Naive thymus-derived CD4-positive, alpha-beta T cell (primary cell): ENCODE data around the gene ZDHHC7. TPM values are rescaled to one million over a fixed set of nuclear protein-coding genes. Genes with fewer than 3 reads are reported as not detected.

Source experiments
- ATAC-seq: fragments of 150-1000 bp; cut with Tn5 transposase; 2 replicates; pipeline ENCODE4 v1.10.0; 2021; ENCODE audit warnings: mild to moderate bottlenecking, moderate library complexity
- CTCF ChIA-PET: fragments of 350-600 bp; sonication (Branson Sonifier 250); formaldehyde crosslinking; loops from one replicate; lab custom pipeline; 2021; ENCODE audit warnings: antibody characterized with exemption; lab: Charles Lee
- POLR2A ChIA-PET: fragments of 350-600 bp; sonication (Branson Sonifier 250); formaldehyde crosslinking; loops from one replicate; lab custom pipeline; 2021; ENCODE audit warnings: antibody characterized with exemption, inconsistent platforms; lab: Charles Lee
- DNase-seq, 9 donors: peaks; one replicate each; pipeline versions ENCODE4 v3.0.0 to v3.0.0-alpha.2; 2020 to 2022; ENCODE audit warnings: mixed read lengths in 1 of 9
- H3K27ac ChIP-seq: one replicate; pipeline ENCODE4 v1.7.0; 2013; ENCODE audit warnings: mild to moderate bottlenecking, low read depth, low read length, moderate library complexity
- H3K27me3 ChIP-seq, 2 donors: one replicate each; pipeline ENCODE4 v1.7.0; 2013; ENCODE audit warnings: low read length in 2 of 2, mild to moderate bottlenecking in 2 of 2, moderate library complexity in 2 of 2; ENCODE audit not compliant: control insufficient read depth in 2 of 2, insufficient read depth in 2 of 2
- H3K36me3 ChIP-seq, 3 experiments: 1 replicate in 2 of 3; 2 replicates in 1 of 3; pipeline ENCODE4 v1.7.0; 2013; ENCODE audit warnings: low read length in 3 of 3, mild to moderate bottlenecking in 3 of 3, moderate library complexity in 1 of 3; ENCODE audit not compliant: insufficient read depth in 3 of 3, control insufficient read depth in 2 of 3
- H3K4me1 ChIP-seq, 2 donors: one replicate each; pipeline ENCODE4 v1.7.0; 2013; ENCODE audit warnings: low read length in 2 of 2, mild to moderate bottlenecking in 2 of 2, moderate library complexity in 1 of 2; ENCODE audit not compliant: control insufficient read depth in 2 of 2, insufficient read depth in 2 of 2
- H3K4me3 ChIP-seq: 2 replicates; pipeline ENCODE4 v1.7.0; 2013; ENCODE audit warnings: mild to moderate bottlenecking, low read length
- H3K9me3 ChIP-seq, 3 experiments: 1 replicate in 2 of 3; 2 replicates in 1 of 3; pipeline ENCODE4 v1.7.0; 2013; ENCODE audit warnings: low read length in 3 of 3; ENCODE audit not compliant: control insufficient read depth in 2 of 3
- H3K27ac Mint-ChIP-seq, 9 donors: one replicate each; pipeline ENCODE4 v1.8.0; 2020 to 2022; ENCODE audit warnings: mixed read lengths in 9 of 9, mild to moderate bottlenecking in 8 of 9, moderate library complexity in 5 of 9, inconsistent platforms in 2 of 9
- H3K27me3 Mint-ChIP-seq, 5 donors: one replicate each; pipeline ENCODE4 v1.8.0; 2021 to 2022; ENCODE audit warnings: mixed read lengths in 5 of 5, mild to moderate bottlenecking in 1 of 5
- H3K36me3 Mint-ChIP-seq, 5 donors: one replicate each; pipeline ENCODE4 v1.8.0; 2020 to 2022; ENCODE audit warnings: mixed read lengths in 5 of 5, mild to moderate bottlenecking in 3 of 5, inconsistent platforms in 1 of 5
- H3K4me1 Mint-ChIP-seq, 7 donors: one replicate each; pipeline ENCODE4 v1.8.0; 2020 to 2022; ENCODE audit warnings: mixed read lengths in 7 of 7, mild to moderate bottlenecking in 3 of 7, inconsistent platforms in 1 of 7
- H3K4me3 Mint-ChIP-seq, 10 donors: one replicate each; pipeline ENCODE4 v1.8.0; 2020 to 2022; ENCODE audit warnings: mild to moderate bottlenecking in 10 of 10, mixed read lengths in 10 of 10, moderate library complexity in 6 of 10, inconsistent platforms in 2 of 10
- H3K9me3 Mint-ChIP-seq, 11 donors: one replicate each; pipeline ENCODE4 v1.8.0; 2020 to 2022; ENCODE audit warnings: mixed read lengths in 11 of 11, mild to moderate bottlenecking in 4 of 11, inconsistent platforms in 1 of 11, moderate library complexity in 1 of 11
- intact Hi-C, 2 donors: fragments of 100-400 bp; cut with micrococcal nuclease; formaldehyde crosslinking; loops; one replicate each; pipeline ENCODE4 v1.15.1; 2023
- polyA plus RNA-seq, 2 donors: library from polyadenylated mRNA; unstranded; fragments of 300-500 nt; fragmentation: Illumina TruSeq; gene quantifications; one replicate each; pipeline ENCODE4 v1.2.3, GENCODE V29; 2021
- total RNA-seq, 6 experiments: library from RNA in 5 of 6; stranded (reverse) in 5 of 6; gene quantifications; 1 replicate in 5 of 6; 2 replicates in 1 of 6; pipeline ENCODE4 v1.2.3 and lab custom pipeline; 2021 to 2026

ZDHHC7 gene
- total and polyA plus RNA-seq, 7 experiments from 2014 or later = 31.7 to 62.2 (median 33.4) TPM

DNA sequence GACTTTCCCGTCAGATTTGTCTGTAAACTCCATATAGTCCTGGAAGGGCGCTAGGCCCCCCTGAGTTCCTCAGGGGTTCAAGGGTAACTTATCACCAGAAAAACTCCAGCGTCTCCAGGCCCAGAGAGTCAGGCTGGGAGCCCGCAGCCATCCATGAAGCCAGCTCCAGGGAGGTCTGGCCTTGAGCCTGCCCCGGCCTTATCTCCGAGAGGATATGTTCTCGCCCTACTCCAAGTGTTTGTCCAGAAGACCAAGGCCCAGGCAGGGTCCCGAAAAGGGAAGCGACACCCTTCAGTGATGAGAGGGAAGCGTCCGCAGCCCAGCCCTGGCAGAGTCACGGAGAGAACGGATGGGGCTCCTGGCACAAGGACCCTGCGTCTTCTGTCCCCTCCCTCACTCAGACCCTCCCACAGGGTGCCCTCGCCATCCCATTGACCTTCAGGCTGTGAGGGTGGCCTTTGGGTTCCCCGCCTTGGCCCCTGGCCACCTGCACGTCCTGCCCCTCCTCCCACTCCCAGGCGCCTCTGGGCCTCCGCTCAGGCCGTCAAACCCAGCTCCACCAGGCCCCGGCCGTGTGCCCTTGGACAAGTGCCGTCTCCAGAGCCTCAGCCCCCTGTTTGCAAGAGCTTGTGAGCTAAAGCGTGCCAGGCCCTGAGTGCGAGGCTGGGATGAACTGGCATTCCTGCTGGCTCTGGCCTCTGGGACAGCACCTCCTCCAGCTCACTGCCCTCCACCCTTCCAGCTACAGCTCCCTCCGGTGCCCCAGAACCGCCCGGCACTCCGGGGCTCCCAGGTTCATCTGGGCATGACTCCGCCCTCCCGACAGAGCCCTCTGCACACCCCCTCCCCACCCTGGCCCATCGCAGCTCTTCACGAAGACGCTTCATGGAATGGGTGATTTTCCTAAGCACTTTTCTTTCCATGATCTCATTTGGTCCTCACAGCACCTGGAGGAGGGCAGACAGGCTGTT is 83.4 kb downstream of the ZDHHC7 start:
- H3K4me3 Mint-ChIP-seq = no peak overlapping the region
- ChIA-PET POLR2A (no interaction called here), CTCF (interaction anchor here (2.2 kb wide), 1 partner anchor 174 kb away, joined by 13 read pairs; no protein-coding TSS in a partner anchor)
- H3K4me1 Mint-ChIP-seq = peaks cover 0 to 4% (median 0%) of the 10 kb centered on the region in 7 donors
- peak overlapping the region in 1 of 9 donors; percentile 49 for H3K27ac Mint-ChIP-seq
- H3K27me3 ChIP-seq = no peaks in the 10 kb centered on the region
- ATAC-seq (no peak), DNase-seq (no peak)
- H3K4me1 ChIP-seq = no peaks in the 10 kb centered on the region
- H3K27ac ChIP-seq = no peak overlapping the region
- peaks cover 0 to 1% (median 0%) of the 10 kb centered on the region in 11 donors for H3K9me3 Mint-ChIP-seq
- peaks cover 0 to 5% (median 0%) of the 10 kb centered on the region in 3 experiments for H3K9me3 ChIP-seq
- H3K36me3 Mint-ChIP-seq = no peaks in the 10 kb centered on the region
- no peak overlapping the region for H3K4me3 ChIP-seq
- intact Hi-C loops = no loop called here
- no peaks in the 10 kb centered on the region for H3K36me3 ChIP-seq
- H3K27me3 Mint-ChIP-seq = no peaks in the 10 kb centered on the region

DNA sequence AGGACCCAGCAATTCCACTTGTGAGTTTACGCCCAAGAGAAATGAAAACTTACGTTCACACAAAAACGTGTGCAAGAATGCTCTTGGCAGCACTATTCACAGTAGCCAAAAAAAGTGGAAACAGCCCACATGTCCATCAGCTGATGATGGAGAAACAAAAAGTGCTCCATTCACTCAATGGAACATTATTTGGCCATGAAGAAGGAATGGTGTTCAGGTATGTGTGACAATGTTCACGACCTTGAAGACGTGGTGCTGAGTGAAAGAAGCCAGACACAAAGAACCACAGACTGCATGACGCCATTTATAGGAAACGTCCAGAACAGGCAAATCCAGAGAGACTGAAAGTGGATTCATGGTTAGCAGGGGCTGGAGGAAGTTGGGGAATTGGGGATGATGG is 84.9 kb downstream of the ZDHHC7 start:
- no peak for ATAC-seq
- Mint-ChIP-seq H3K4me1 (peaks cover 0 to 4% (median 0%) of the 10 kb centered on the region in 7 donors), H3K27ac (no peak overlapping the region), H3K4me3 (no peak overlapping the region), H3K27me3 (no peaks in the 10 kb centered on the region), H3K9me3 (peaks cover 0 to 1% (median 0%) of the 10 kb centered on the region in 11 donors), H3K36me3 (no peaks in the 10 kb centered on the region)
- no peaks in the 10 kb centered on the region for H3K27me3 ChIP-seq
- no peak for DNase-seq
- no peaks in the 10 kb centered on the region for H3K36me3 ChIP-seq
- CTCF ChIA-PET = interaction anchor here (0.6 to 2.8 kb wide), 5 partner anchors 9 to 172 kb away, joined by 3 to 14 read pairs (median 3); no protein-coding TSS in a partner anchor
- intact Hi-C loops = no loop called here
- peaks cover 0 to 5% (median 0%) of the 10 kb centered on the region in 3 experiments for H3K9me3 ChIP-seq
- no peaks in the 10 kb centered on the region for H3K4me1 ChIP-seq
- POLR2A ChIA-PET = no interaction called here
- H3K4me3 ChIP-seq = no peak overlapping the region
- H3K27ac ChIP-seq = no peak overlapping the region

DNA sequence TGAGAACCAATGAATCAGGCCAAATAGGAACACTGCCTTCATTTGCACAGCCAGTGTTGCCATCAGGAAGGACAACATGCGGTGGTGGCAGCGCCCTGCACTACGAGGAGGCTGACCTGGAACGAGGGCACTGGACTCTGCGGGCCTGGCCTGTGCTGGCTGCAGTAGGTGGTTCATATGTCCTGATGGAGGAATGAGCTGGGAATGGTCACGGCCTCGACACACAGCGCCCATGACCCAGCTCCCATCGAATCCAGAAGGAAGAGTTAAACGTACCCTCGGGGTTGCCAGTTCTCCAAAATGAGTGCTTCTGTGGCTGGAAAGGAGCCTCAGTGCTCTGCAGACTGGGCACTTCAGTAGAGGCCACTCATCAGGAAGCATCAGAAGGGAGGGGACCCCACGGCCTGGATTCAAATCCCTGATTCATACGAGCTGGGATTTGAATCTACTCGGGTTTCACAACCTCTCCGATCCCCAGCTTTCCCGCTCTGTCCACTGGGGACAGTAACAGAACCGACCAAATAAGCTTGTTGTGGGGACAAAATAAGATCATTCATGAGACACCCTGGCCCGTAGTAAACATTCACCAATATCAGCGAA is 85.5 kb downstream of the ZDHHC7 start:
- H3K27me3 Mint-ChIP-seq = no peaks in the 10 kb centered on the region
- H3K4me3 Mint-ChIP-seq = no peak overlapping the region
- CTCF ChIA-PET = interaction anchor here (1.0 to 2.8 kb wide), 3 partner anchors 42 to 172 kb away, joined by 3 to 14 read pairs (median 13); no protein-coding TSS in a partner anchor
- no peak for ATAC-seq
- peaks cover 0 to 4% (median 0%) of the 10 kb centered on the region in 7 donors for H3K4me1 Mint-ChIP-seq
- no peaks in the 10 kb centered on the region for H3K9me3 Mint-ChIP-seq
- no peaks in the 10 kb centered on the region for H3K36me3 Mint-ChIP-seq
- no peaks in the 10 kb centered on the region for H3K4me1 ChIP-seq
- no peak overlapping the region for H3K27ac ChIP-seq
- H3K27ac Mint-ChIP-seq = no peak overlapping the region
- H3K4me3 ChIP-seq = no peak overlapping the region
- intact Hi-C loops = loop anchor here (1.0 to 2.0 kb wide), 4 partner anchors 26 to 172 kb away; no protein-coding TSS in a partner anchor
- DNase-seq = no peak
- no peaks in the 10 kb centered on the region for H3K36me3 ChIP-seq
- peaks cover 0 to 5% (median 0%) of the 10 kb centered on the region in 3 experiments for H3K9me3 ChIP-seq
- POLR2A ChIA-PET = no interaction called here
- no peaks in the 10 kb centered on the region for H3K27me3 ChIP-seq

DNA sequence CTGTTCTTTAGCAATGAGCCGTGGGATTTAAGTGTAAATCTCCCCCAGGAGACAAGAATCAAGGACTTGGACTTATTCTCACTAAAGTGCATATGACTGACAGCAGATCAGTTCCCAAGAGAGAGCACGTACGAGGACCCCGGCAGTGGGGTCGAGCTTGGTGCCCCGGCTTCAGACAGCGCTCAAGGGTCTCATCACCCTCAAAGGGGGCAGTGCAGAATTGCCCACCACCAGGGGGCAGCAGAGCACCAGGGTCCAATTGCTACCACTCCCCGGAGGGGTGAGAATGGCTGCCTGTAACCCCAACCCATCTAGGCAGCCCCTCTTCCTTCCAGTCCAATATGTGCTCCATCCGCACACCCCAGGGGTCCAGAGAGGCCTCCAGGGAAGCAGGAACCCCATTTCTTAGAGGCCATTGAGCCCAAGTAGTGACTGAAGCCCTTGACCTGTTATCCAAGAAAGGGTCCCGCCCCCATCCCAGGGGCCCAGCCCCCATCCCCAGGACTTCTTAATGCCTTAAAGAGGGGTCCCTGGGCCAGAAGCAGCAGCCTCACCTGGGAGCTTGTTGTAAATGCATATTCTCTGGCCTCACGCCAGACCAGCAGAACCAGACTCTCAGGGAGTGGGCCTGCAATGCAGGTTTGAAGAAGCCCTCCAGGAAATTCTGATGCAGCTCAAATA is 86.1 kb downstream of the ZDHHC7 start:
- Histone ChIP-seq H3K9me3 (no peaks in the 10 kb centered on the region), H3K4me3 (no peak overlapping the region), H3K4me1 (no peaks in the 10 kb centered on the region), H3K27ac (no peak overlapping the region), H3K36me3 (no peaks in the 10 kb centered on the region), H3K27me3 (no peaks in the 10 kb centered on the region)
- H3K36me3 Mint-ChIP-seq = no peaks in the 10 kb centered on the region
- H3K27ac Mint-ChIP-seq = no peak overlapping the region
- DNase-seq (peak; percentile 23 to 74 (median 57)), ATAC-seq (peak; percentile 71)
- no peak overlapping the region for H3K4me3 Mint-ChIP-seq
- POLR2A ChIA-PET = no interaction called here
- no peaks in the 10 kb centered on the region for H3K9me3 Mint-ChIP-seq
- intact Hi-C loops = loop anchor here (1.0 to 2.0 kb wide), 4 partner anchors 27 to 171 kb away; no protein-coding TSS in a partner anchor
- CTCF ChIA-PET = interaction anchor here (1.0 to 2.8 kb wide), 6 partner anchors 27 to 170 kb away, joined by 3 to 14 read pairs (median 3); no protein-coding TSS in a partner anchor
- H3K4me1 Mint-ChIP-seq = peaks cover 0 to 4% (median 0%) of the 10 kb centered on the region in 7 donors
- H3K27me3 Mint-ChIP-seq = no peaks in the 10 kb centered on the region

DNA sequence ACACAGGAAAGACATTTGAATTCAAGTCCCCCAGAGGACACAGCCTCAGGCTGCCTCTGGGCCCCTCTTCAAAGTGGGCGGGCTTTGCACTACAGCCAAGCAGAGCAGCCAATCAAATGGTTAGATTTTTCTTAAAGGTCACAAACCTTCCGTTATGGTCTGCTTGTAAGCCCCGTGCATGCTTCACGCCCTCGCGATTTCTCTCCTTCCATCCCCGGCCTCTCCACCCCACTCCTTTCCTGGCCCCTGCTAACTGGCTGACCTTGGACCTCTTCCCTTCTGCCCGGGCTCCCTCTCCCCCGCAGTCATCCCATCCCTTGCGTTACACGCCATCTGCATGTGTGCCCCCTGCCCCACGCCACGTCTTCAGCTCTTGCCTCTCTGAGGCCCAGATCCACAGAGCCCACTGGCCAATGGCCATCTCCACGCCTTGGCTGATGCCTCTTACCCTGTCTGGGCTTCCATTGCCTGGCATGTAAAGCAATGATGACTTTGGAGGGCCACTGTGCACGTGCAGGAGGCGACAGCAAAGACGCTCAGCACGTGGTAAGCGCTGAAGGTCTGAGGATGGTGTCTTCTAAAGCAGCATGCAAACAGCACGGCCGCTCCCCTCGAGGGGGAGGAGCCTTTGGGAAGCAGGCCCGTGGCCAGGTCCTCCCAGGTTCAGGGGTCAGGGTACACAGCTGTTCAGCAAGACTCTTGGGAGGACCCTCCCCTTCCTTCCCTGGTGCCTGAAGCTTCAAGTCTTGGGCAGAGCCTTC is 86.8 kb downstream of the ZDHHC7 start:
- Histone ChIP-seq H3K4me1 (no peaks in the 10 kb centered on the region), H3K9me3 (no peaks in the 10 kb centered on the region), H3K27me3 (no peaks in the 10 kb centered on the region), H3K27ac (no peak overlapping the region), H3K36me3 (no peaks in the 10 kb centered on the region), H3K4me3 (no peak overlapping the region)
- no peak overlapping the region for H3K4me3 Mint-ChIP-seq
- H3K9me3 Mint-ChIP-seq = no peaks in the 10 kb centered on the region
- no peaks in the 10 kb centered on the region for H3K27me3 Mint-ChIP-seq
- intact Hi-C loops = loop anchor here (1.0 to 2.0 kb wide), 4 partner anchors 28 to 170 kb away; no protein-coding TSS in a partner anchor
- CTCF ChIA-PET = interaction anchor here (1.0 to 2.8 kb wide), 5 partner anchors 27 to 170 kb away, joined by 3 to 14 read pairs (median 3); no protein-coding TSS in a partner anchor
- peaks cover 0 to 2% (median 0%) of the 10 kb centered on the region in 7 donors for H3K4me1 Mint-ChIP-seq
- DNase-seq (no peak), ATAC-seq (no peak)
- H3K36me3 Mint-ChIP-seq = no peaks in the 10 kb centered on the region
- POLR2A ChIA-PET = no interaction called here
- H3K27ac Mint-ChIP-seq = no peak overlapping the region
